ENCODE measurements around the gene NUDT15.
"Not testable (repeated sequence)": the region's sequence is repeated elsewhere in the genome, so short reads cannot be mapped to it uniquely, and the experiment has no call there.

Gene NUDT15

DNA sequence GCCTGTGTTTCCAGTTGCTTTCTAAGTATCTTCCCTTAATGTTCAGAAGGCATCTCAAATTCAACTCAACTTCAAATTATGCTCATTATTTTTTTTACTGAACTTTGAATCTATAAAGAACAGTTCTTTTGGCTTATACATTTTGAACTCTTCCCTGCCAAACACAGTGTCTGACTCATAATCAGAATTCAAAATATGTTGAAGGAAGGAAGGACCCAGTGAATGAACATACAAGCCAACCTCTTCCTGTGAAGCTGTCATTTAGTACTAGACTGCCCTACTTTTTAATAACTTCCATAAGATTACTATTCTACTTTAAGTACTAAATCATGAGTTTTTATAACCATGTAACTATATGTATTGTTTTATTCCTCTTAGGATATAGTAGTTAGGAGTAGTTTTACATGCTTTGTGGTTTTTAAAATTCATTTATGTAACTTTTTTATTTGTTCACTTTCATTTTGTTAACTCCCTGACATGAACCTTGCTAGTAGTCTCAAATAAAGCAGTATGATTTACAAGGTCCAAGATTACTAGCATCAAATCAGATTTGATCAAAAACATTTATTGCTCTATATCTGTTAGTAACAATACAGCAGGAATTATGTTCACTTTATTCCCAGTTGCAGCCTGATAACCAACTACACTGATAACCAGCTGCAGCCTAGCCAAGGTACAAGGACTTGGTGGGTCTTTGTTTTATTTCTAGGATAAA is 6.4 kb downstream of the NUDT15 start:
- DNase-seq = no peak

DNA sequence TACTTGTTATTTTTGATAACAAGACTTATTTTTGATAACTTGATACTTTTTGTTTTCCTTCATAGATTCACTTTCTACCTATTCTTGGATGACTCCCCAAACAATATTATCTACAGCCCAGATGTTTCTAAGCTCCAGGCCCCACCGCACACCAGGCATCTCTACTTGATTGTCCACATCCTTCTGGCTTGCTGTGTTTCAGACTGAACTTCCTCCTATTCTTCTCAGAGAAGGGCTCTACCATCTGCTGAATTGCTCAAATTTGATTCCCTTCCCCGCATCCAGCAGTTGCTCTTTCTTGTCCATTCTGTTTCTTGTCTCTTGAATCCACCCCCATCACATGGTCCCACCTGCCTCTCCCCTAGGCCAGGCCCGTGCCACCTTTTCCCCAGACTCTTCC is 13.0 kb downstream of the NUDT15 start:
- no peak for DNase-seq

DNA sequence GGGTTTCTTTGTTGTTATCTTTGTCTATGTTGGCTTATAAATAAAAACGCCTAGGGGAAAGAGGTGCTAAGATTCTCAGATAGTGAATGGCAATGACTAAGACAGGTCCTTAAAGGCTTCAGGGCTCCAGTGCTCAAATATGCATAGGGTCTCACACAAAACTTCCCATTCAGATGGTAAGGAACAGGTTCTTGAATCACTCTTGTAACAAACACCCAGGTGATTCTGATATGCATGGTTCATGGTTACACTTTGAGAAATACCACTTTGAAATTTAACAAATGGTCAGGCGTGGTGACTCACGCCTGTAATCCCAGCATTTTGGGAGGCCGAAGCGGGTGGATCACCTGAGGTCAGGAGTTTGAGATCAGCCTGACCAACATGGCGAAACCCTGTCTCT is 17.1 kb downstream of the NUDT15 start:
- no peak for DNase-seq

DNA sequence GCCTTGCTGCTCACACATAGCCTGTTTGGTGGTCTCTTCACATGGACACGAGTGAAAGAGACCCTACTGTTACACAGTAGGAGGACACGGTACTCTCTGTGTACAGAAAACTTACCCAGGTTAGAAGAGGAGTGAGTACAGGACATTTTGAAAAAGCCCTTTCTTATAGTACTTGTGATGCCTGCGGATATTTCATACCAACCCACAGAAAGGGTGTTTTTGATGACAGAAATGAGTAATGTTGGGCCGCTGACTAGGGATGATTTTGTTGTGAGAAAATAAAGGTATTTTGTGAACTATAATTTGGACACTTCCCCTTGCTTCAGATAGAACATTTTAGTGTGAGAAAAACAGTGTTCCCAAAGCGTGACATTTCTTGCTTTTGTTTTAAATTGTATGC is 18.2 kb downstream of the NUDT15 start:
- DNase-seq = no peak

GRCh38 chr13:48058536-48058935 is 21.0 kb downstream of the NUDT15 start:
- not testable (repeated sequence) for DNase-seq

DNA sequence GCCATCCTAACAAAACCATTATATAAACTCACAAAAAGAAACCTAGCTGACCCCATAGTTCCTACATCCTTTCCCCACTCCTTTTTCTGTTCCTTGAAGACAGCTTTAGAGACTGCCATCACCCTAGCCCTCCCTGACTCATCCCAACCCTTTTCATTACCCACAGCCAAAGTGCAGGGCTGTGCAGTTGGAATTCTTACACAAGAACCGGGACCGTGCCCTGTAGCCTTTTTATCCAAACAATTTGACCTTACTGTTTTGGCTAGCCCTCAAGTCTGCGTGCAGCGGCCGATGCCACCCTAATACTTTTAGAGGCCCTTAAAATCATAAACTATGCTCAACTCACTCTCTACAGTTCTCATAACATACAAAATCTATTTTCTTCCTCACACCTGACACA is 22.4 kb downstream of the NUDT15 start:
- DNase-seq = not testable (repeated sequence)

GRCh38 chr13:48066310-48066989 is 28.9 kb downstream of the NUDT15 start:
- DNase-seq = peak; percentile 17 to 63

DNA sequence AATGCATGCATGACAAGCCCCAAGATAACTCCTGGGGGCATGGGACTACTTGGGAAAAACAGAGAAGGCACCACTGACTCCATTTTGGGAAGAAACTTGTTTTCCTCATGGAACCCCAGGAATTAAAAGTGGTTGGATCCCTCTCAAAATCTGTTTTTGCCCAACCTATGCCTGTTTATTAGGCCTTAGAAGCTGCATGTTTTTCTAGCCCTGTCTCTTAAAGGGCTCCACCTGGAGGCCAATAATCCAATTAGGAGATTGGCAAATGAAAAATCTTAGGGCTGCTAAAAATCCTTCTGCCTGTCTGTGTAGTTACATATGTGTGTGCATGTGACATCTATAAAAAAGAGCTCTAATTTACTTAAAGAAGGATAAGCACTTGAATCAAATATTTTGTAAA is 30.5 kb downstream of the NUDT15 start:
- peak in 1 of 2 experiments; percentile 9 for DNase-seq

- no peak for DNase-seq
Observed at GRCh38 chr13:48068952-48069351, 31.4 kb downstream of the NUDT15 start.

GRCh38 chr13:48069573-48069972 is 32.0 kb downstream of the NUDT15 start:
- no peak for DNase-seq

GRCh38 chr13:48070942-48071341 is 33.4 kb downstream of the NUDT15 start:
- no peak for DNase-seq

DNA sequence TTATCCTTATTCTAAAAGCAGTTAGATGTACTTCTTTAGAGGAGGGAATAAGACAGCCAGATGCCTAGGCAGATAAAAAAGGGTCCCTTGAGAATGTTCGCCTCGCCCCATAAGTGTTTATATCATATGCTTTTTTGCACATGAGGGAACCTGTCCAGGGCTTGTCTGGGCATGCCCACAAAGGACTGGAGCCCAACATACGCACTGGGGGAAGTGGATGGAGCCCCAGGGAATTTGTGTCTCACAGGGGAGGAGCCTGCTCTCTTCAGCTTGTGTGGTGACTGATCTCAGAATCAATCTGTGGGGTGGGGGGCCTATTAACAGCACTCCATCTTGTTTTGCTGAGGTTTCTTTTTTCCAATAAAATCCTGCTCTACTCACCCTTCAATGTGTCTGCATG is 34.8 kb downstream of the NUDT15 start:
- DNase-seq = peak; percentile 81 to 86

DNA sequence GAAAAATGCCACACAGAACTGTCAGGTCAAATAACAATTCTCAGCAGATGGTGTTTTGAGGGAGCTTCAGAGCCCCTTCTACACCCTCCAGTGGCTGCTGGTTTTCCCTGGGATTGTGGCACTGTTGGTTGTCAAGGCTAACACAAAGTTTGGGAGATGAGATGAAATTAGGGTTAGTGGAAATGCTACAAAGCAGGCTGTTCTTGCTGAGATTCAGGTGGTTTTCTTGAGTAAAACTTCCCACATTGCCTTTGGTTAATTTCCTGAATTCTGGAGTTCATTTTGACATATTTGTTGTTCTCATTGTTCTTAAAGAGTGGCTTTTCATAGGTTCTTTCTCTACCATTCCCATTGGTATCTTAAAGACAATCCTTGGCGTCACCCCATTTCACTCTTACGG is 35.3 kb downstream of the NUDT15 start:
- peak in 1 of 2 experiments; percentile 39 for DNase-seq

- DNase-seq = no peak
Observed at GRCh38 chr13:48074006-48074405, 36.5 kb downstream of the NUDT15 start.

DNA sequence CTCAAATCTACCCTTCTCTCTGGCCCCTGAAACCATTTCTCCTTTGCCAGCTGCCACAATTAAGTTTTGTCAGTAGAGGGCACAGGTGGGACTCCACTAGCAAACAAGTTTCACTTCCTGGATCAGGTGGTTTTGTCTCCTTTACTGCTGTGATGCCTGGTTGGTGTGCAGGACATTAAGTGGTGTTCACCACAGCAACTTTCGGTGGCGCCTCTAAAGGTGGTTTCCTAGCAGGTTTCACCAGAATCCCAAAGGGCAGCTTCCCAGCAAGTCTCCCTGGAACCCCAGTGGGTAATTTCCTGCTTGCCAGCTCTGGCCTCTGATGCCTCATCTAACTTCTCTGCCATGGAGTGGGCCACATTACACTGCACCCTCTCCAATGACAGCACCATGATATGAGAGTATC is 40.7 kb downstream of the NUDT15 start:
- no peak for DNase-seq

DNA sequence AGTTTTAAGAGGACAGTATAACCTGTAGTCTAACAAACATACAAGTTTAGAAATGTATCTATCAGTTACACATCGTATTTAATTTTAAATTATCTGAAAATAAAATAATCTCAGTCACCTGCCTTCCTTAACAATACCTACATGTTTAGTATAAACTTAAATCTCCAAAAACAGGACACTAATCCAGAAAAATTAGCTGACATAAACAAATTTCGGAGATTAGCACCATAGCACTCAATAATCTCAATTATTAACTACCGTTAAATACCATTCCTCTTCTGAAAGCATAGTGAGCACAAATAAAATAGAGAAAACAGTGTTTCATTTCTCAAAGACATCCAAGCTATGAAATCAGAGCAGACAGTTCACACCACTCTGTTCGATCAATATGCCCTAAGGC is 44.2 kb downstream of the NUDT15 start:
- DNase-seq = no peak

GRCh38 chr13:48086272-48086671 is 48.7 kb downstream of the NUDT15 start:
- DNase-seq = no peak

DNA sequence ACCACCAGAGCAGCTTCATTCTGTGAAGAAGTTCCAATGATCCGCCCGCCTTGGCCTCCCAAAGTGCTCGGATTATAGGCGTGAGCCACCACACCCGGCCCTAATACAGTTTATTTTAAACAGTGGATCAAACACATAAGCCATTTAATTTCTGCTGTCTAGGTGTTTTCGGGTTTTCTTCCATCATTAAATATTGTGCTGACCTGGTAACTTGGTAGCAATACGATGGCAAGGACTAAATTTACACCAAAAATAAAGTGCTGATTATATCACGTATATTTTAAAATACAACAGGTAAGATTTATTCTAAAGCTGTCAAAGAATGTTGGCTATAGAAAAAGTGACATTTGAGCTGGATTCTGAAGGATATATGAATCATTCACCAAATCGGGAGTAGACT is 56.1 kb downstream of the NUDT15 start:
- DNase-seq = no peak

GRCh38 chr13:48094404-48094780 is 56.9 kb downstream of the NUDT15 start:
- DNase-seq = no peak

GRCh38 chr13:48094781-48095502 is 57.4 kb downstream of the NUDT15 start, which contains the start of gene MED4:
Gene MED4, minus strand, starts transcription at chr13:48095104. Its CDS starts 26 bp downstream, at chr13:48095078.
- peak; percentile 80 to 89 for DNase-seq

DNA sequence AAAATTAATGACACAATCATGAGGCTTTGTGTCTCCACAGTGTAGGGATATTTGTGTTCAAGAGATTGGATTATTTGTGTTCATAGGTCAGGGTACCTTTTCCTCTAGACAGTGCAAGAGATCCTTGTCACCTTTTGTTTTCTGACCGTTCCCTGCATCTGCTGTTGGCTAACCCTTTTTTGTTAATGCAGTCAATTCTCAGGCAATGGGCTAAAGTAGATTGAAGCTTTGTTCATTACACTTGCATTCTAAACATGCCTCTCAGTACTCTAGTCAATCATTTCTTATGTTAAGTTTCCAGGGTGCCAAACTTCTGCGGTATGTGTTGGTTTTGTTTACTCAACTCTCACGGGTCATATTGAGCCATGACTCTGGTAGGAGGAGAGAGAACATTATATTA is 59.1 kb downstream of the NUDT15 start:
- DNase-seq = no peak
